ENCODE data around the gene SYTL3.

Gene SYTL3

DNA sequence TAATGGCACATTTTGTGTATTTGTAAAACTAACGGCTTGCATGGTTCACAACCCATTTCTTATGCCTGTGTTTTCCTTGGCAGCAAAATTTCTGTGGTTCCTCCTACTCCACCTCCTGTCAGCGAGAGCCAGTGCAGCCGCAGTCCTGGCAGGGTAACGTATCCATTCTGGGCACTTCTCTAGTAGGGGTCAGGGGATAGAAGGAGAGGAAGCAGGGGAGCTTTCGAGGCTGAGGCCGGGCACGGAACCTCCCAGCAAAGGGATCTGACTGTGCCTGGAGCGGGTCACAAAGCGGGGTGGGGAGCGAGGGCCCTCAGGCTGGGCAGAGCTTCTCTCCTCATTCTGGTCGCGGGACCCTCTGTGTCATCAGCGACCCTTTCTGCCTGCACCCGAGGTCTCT, 58.4 kb downstream of the SYTL3 start:
- TF ChIP-seq, protein P1, sequence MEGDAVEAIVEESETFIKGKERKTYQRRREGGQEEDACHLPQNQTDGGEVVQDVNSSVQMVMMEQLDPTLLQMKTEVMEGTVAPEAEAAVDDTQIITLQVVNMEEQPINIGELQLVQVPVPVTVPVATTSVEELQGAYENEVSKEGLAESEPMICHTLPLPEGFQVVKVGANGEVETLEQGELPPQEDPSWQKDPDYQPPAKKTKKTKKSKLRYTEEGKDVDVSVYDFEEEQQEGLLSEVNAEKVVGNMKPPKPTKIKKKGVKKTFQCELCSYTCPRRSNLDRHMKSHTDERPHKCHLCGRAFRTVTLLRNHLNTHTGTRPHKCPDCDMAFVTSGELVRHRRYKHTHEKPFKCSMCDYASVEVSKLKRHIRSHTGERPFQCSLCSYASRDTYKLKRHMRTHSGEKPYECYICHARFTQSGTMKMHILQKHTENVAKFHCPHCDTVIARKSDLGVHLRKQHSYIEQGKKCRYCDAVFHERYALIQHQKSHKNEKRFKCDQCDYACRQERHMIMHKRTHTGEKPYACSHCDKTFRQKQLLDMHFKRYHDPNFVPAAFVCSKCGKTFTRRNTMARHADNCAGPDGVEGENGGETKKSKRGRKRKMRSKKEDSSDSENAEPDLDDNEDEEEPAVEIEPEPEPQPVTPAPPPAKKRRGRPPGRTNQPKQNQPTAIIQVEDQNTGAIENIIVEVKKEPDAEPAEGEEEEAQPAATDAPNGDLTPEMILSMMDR (IDR thresholded peaks at IDR 0.05; ENCODE audit: control extremely low read depth, extremely low read depth, low read depth, missing control alignments): no peak
- POLR2A ChIA-PET: no interaction called here
- DNase-seq (ENCODE audit: extremely low spot score): no peak
- CTCF ChIA-PET: interaction anchor here (1.3 to 2.4 kb wide), 5 partner anchors 11 to 487 kb away, joined by 3 to 18 read pairs (median 4); no protein-coding TSS in a partner anchor

GRCh38 chr6:158709809-158710208, 60.0 kb downstream of the SYTL3 start:
- CTCF ChIA-PET: interaction anchor here (1.0 to 3.1 kb wide), 6 partner anchors 9 to 489 kb away, joined by 3 to 12 read pairs (median 4); no protein-coding TSS in a partner anchor
- TF ChIP-seq, protein P1 (IDR thresholded peaks at IDR 0.05; ENCODE audit: control extremely low read depth, extremely low read depth, low read depth, missing control alignments): no peak
- DNase-seq (ENCODE audit: extremely low spot score): no peak
- POLR2A ChIA-PET: no interaction called here

DNA sequence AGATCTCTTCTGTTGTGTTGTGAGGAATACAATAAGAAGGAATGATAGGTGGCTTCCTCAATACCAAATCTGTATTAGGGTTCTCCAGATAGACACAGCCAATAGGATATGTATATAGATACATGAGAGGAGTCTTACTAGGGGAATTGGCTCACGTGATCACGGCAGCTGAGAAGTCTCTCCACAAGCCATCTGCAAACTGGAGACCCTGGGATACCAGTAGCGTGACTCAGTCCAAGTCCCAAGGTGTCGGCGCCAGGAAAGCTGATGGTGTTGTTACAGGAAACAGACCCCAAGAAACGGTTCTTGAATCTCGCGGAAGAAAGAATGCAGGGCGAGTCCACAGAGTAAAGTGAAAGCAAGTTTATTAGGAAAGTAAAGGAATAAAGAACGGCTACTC, 61.4 kb downstream of the SYTL3 start:
- ChIA-PET POLR2A (no interaction called here), CTCF (interaction anchor here (1.0 to 3.1 kb wide), 5 partner anchors 18 to 490 kb away, joined by 3 to 12 read pairs (median 5); no protein-coding TSS in a partner anchor)

GRCh38 chr6:158713469-158713868, 63.6 kb downstream of the SYTL3 start:
- ChIA-PET CTCF (no interaction called here), POLR2A (no interaction called here)
- DNase-seq (ENCODE audit: extremely low spot score): no peak
- TF ChIP-seq, protein P1 (IDR thresholded peaks at IDR 0.05; ENCODE audit: control extremely low read depth, extremely low read depth, low read depth, missing control alignments): no peak

More for the DNA sequence above, 61.4 kb downstream of the SYTL3 start:
- no peak for DNase-seq (ENCODE audit: extremely low spot score)
- TF ChIP-seq, protein P1 (IDR thresholded peaks at IDR 0.05; ENCODE audit: control extremely low read depth, extremely low read depth, low read depth, missing control alignments): no peak

DNA sequence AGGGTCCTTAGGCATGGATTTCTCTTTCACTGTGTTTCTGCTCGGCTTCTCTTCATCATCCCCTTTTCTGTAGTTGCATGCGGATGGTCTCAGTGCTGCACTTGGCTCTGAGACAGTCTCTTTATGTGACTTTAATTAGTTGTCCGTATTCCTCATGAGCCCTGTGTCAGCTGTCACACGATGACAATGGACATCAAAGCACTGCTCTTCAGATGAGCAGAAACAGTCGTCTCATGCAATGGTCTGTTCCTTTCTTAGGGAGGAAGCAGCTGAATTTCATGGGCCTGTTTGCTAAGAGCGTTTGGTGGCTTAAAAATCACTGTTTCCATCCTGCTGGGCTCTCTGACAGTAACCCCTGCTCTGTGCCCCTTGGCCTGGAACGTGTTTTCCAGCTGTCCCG, 64.9 kb downstream of the SYTL3 start:
- TF ChIP-seq, protein P1 (IDR thresholded peaks at IDR 0.05; ENCODE audit: control extremely low read depth, extremely low read depth, low read depth, missing control alignments): no peak
- CTCF ChIA-PET: interaction anchor here (1.1 to 2.7 kb wide), 4 partner anchors 8 to 243 kb away, joined by 3 to 12 read pairs (median 4); no protein-coding TSS in a partner anchor
- no peak for DNase-seq (ENCODE audit: extremely low spot score)
- POLR2A ChIA-PET: no interaction called here

DNA sequence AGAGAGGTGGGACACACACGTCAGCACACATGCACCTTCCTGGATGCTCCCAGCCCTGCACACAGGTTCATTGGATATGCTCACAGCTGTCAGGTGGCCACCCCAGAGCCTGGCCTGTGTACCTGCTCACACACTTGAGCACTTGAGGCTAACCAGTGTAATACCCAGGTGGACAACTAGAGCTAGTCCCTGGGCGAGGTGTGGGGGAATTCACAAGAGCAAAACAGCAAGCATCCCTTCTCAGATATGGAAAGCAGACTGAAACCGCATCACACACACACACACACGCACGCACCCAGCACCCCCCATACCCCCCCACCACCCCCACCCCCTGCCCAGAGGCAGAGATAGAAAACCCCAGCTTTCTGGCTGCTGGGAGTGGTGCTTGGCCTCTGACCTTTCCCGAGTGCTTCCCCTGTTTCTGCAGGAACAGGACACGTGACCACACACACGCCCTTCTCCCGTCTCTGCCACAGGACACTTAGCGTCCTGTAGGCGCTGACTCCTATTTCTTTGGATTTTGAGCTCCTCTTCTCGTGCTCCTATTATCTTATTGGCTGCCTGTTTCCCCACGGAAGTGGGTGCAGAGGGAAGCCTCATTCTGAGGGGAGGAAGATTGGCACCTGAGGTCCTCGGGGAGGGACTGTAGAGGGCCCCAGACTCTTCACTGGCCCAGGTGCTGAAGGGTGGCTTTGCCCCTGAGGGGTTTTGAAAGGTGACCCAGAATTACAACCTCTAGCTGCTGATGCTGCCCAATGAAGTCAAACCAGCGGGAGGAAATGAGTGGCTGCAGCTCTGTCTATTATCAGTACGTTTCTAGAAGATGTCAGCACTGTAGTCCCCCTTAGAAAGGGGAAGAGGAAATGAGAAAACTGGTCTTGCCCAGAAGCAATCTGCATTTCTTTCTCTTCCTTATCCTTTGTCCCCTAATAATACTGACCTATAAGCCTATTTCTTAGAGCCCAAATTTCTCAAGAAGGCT, 65.8 kb downstream of the SYTL3 start:
- ChIA-PET POLR2A (no interaction called here), CTCF (interaction anchor here (0.9 to 2.7 kb wide), 9 partner anchors 9 to 420 kb away, joined by 3 to 12 read pairs (median 3); no protein-coding TSS in a partner anchor)
- TF ChIP-seq, protein P1 (IDR thresholded peaks at IDR 0.05; ENCODE audit: control extremely low read depth, extremely low read depth, low read depth, missing control alignments): no peak
- DNase-seq (ENCODE audit: extremely low spot score): peak; percentile 78
